NCI-H345 treated with DMSO at 0.1 percent for 48 hours (cell line): ENCODE results near the gene SPEF1.

Experiments
- DNase-seq: peaks from one replicate; lab custom pipeline; 2025; ENCODE audit not compliant: unreplicated experiment; lab: John Stamatoyannopoulos, UW

Gene SPEF1

GRCh38 chr20:3751305-3751674 lies 30.0 kb downstream of the SPEF1 start:
- no peak for DNase-seq

DNA sequence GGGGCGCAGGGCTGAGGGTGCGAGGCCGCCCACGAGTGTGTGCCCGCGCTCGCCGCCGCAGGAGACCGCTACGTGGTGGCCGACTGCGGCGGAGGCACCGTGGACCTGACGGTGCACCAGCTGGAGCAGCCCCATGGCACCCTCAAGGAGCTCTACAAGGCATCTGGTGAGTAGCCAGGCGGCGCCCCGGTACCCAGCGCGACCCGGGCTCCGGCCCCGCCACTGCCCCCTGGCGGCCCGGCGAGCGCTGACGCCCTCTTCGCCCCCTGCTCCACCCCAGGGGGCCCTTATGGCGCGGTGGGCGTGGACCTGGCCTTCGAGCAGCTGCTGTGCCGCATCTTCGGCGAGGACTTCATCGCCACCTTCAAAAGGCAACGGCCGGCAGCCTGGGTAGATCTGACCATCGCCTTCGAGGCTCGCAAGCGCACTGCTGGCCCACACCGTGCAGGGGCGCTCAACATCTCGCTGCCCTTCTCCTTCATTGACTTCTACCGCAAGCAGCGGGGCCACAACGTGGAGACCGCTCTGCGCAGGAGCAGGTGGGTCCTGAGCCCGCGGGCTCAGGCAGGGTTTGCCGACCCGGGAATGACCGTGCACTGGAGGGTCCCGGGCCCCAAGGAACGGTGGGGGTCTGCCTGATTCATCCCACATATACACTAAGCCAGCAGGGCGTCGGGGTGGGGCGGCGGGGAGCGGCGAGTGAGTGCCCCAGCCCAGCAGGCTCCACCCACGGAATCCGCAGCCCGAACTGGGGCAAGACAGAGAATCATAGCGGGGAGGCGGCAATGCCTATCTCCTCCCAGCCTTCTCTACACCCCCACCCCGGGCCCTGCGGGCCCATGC lies 31.3 kb downstream of the SPEF1 start:
- peak; percentile 47 for DNase-seq

GRCh38 chr20:3749087-3749688 lies 32.1 kb downstream of the SPEF1 start:
- DNase-seq, result no peak

- no peak for DNase-seq
These were observed 33.2 kb downstream of the SPEF1 start for GRCh38 chr20:3748073-3748472.

- DNase-seq, result no peak
These were observed 33.8 kb downstream of the SPEF1 start for GRCh38 chr20:3747471-3747870.

- DNase-seq, result no peak
These were observed 35.5 kb downstream of the SPEF1 start for GRCh38 chr20:3745686-3746173.

DNA sequence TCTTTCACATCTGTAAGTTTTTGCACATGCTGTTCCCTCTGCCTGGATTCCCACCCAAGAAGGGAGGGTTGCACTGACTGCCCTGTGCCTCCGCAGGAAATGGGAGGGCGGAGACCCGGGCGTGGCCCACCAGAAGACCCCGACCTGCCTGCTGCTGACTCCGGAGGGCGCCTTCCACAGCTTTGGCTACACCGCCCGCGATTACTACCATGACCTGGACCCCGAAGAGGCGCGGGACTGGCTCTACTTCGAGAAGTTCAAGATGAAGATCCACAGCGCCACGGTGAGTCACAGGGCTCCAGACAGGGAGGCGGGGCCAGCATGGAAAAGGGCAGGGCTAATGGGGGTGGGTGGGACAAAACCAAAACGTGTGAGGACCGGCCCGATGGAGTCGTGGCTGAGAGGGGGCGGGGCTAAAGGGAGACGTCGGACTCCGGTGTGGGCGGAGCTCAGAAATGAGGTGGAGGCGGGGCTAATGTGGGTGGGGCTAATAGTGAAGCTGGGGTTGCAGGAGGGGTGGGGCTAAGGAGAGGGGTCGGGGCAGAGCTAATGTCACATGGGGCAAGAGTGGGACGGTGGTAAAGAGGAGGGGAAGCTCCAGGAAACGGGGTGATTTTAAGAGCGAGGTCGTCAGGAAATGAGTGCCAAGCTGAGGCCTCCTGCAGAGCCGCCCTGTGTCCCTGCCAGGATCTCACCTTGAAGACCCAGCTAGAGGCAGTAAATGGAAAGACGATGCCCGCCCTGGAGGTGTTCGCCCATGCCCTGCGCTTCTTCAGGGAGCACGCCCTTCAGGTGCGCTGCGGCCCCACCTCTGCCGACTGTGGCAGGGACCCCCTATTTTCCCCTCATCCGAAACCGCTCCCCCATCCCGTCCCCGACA lies 36.2 kb downstream of the SPEF1 start:
- DNase-seq, result no peak

- DNase-seq, result no peak
These were observed 37.2 kb downstream of the SPEF1 start for GRCh38 chr20:3744037-3744436.

DNA sequence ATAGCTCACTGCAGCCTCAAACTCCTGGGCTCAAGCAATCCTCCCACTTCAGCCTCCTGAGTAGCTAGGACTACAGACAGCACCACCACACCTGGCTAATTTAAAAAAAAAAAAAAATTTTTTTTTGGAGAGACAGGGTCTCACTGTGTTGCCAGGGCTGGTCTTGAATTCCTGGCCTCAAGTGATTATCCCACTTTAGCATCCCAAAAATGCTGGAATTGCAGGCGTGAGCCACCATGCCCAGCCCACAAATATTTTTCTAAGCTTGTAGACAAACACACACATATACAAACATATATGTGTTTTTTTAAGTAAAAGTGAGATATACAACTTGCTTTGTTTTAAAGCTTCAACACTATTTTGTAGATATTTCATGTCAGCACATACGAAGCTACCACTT lies 38.0 kb downstream of the SPEF1 start:
- DNase-seq, result no peak

- no peak for DNase-seq
These were observed 39.3 kb downstream of the SPEF1 start for GRCh38 chr20:3741836-3742458.

GRCh38 chr20:3740615-3741301 lies 40.5 kb downstream of the SPEF1 start:
- no peak for DNase-seq

GRCh38 chr20:3739926-3740451 lies 41.3 kb downstream of the SPEF1 start:
- no peak for DNase-seq

DNA sequence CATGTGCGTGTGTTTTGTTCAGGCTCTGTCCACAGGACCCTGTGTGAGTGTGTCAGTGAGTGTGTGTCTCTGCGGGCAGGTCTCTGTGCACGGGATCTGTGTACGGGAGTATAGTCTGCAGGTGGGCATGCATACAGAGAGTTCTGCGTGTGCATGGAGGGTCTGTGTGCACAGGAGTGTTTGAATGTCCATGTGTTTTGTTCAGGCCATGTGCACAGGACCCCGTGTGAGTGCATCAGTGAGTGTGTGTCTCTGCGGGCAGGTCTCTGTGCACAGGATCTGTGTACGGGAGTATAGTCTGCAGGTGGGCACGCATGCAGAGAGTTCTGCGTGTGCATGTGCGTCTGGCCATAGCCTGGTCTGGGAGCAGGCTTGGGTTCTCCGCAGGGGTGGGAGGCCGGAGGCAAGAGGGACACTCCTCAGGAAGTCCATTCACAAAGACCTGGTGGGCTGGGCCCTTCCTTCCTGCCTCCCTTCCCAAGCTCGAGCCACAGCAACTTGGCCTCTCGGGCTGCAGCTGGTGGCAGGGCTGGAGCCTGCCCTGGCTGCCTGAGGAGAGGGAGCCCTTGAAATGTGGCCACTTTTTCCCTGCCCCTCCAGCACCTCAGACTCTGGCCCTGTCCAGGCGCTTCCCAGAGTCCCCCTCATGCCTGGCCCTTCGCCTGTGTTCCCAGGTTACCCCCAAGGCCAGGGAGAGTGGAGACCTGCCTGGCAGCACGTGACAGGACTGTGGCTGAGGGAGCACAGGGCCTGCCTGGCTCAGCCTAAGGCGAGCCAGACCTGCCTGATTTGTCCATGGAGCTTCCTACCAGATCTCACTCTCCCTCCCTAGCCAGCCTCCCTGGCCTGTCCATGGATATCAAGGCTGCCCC lies 42.0 kb downstream of the SPEF1 start:
- DNase-seq, result no peak

GRCh38 chr20:3738111-3739053 lies 42.9 kb downstream of the SPEF1 start:
- DNase-seq, result no peak

GRCh38 chr20:3735768-3736167 lies 45.5 kb downstream of the SPEF1 start:
- DNase-seq, result no peak

DNA sequence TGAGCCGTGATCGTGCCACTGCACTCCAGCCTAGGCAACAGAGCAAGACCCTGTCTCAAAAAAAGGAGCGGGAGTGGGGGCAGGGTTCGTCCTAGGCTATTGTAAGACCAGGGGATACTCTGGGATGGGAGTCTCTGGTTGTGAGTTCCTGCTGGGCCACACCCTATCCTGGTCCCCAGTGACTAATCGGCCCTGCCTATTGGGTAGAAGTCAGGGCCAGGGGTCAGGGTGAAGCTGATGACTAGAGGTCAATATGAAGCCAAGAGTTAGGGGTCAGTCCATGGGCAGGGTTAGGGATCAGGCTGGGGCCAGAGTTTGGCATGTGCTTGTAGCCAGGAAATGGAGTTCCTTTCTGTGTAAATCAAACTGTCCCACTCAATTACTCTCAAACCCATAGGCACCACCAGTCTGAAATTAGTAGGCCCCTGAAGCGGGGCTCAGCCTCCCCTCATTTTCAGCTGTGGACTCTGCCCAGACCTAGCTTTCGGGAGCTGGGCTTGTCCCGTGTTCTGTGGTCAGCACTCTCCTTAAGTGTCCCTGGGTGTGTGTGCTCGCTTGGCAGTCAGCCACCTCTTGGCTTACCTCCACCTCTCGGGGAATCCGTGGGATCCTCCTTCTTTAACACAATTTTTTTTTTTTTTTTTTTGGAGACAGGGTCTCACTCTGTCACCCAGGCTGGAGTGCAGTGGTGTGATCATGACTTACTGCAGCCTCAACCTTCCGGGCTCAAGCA lies 47.0 kb downstream of the SPEF1 start:
- DNase-seq, result no peak

DNA sequence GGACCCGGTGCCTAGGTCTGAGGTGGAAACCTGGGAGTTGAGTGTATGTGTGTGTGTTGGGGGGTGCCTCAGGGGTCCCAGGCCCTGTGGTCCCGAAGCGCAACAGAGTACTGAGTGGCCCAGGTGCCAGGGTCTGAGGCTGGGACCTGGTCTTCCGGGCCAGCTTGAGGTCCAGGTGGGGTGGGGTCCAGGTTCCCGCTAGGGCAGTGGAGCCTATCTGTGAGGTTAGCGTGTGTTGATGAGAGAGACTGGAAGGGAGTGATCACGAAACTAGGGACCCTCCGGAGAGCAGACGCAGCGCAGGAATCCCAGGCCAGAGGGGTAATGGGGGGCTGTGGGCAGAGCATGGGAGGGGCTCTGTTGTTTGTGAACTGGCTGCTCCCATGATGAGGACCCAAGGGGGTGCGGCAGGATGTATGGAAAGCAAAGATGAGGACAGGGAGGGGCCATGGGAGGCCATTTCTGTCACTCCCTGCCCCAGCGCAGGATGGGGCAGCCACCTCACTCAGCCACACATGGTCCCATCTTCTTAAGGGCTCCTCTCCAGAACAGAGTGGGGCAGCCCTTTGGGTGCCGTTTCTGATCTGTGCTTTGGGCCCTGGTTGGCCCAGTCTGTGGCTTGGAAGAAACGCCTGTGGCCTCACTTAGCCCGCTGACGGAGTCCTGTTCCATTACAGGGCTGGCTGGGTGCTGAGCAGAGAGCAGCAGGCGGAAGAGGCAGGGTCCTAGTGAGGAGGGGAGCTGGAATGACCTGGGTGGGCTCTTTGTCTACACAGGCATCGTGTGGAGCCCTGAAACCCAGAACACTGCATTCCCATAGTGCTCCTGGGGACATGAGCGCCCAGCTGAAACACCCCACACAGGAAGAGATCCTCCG lies 47.9 kb downstream of the SPEF1 start:
- DNase-seq, result no peak
